Motor neuron (in vitro differentiated cells): ENCODE data around the gene LDLR. TPM values are rescaled to one million over a fixed set of nuclear protein-coding genes. Genes with fewer than 3 reads are reported as not detected.
"Not testable (repeated sequence)": the region's sequence is repeated elsewhere in the genome, so short reads cannot be mapped to it uniquely, and the experiment has no call there.

ENCODE experiments used
- ATAC-seq, 8 experiments: fragments of 200-7000 bp; cut with Tn5 transposase; replicated peaks in 6 of 8; 2 replicates each; pipeline ENCODE4 v1.8.0; 2021; ENCODE audit warnings: mild to moderate bottlenecking in 8 of 8, moderate library complexity in 8 of 8
- H3K27ac ChIP-seq, 2 donors: fragments of 250-450 bp; sonication (Bioruptor Pico); 2 replicates each; pipeline ENCODE4 v1.9.0; 2021; ENCODE audit warnings: antibody characterized with exemption in 2 of 2, mild to moderate bottlenecking in 2 of 2, moderate library complexity in 1 of 2
- H3K4me1 ChIP-seq, 2 donors: fragments of 250-450 bp; sonication (Bioruptor Pico); replicated peaks in 1 of 2; 2 replicates each; pipeline ENCODE4 v1.6.1; 2021; ENCODE audit warnings: antibody characterized with exemption in 2 of 2, mild to moderate bottlenecking in 2 of 2, moderate library complexity in 1 of 2
- H3K4me3 ChIP-seq, 5 donors: fragments of 250-450 bp; sonication (Bioruptor Pico); 2 replicates each; pipeline ENCODE4 v1.9.0; 2021; ENCODE audit warnings: antibody characterized with exemption in 5 of 5, mild to moderate bottlenecking in 5 of 5, moderate library complexity in 4 of 5
- WGBS, 10 experiments: fragments of 450-650 bp; shearing (Covaris generic); methylation state at CpG; one replicate each; pipeline ENCODE4 v1.0.0; 2022; 5-methylcytosine and 5-hydroxymethylcytosine counted together
- in situ Hi-C, 9 experiments: fragments of 400-800 bp; cut with MboI; loops; one replicate each; pipeline ENCODE4 v1.15.0; 2021; ENCODE audit warnings: low sequenced_read_pairs in 9 of 9, low pct_unique_long_range_greater_than_20kb in 2 of 9; ENCODE audit not compliant: unreplicated experiment in 9 of 9
- total RNA-seq, 8 experiments: library from RNA; unstranded; fragments of 300-600 nt; gene quantifications; 2 replicates each; pipeline versions ENCODE4 v1.2.3 to v1.2.4, GENCODE V29; 2022

The LDLR gene
- total RNA-seq, 8 experiments from 2014 or later, result 8.3 to 101 (median 48.0) TPM

DNA sequence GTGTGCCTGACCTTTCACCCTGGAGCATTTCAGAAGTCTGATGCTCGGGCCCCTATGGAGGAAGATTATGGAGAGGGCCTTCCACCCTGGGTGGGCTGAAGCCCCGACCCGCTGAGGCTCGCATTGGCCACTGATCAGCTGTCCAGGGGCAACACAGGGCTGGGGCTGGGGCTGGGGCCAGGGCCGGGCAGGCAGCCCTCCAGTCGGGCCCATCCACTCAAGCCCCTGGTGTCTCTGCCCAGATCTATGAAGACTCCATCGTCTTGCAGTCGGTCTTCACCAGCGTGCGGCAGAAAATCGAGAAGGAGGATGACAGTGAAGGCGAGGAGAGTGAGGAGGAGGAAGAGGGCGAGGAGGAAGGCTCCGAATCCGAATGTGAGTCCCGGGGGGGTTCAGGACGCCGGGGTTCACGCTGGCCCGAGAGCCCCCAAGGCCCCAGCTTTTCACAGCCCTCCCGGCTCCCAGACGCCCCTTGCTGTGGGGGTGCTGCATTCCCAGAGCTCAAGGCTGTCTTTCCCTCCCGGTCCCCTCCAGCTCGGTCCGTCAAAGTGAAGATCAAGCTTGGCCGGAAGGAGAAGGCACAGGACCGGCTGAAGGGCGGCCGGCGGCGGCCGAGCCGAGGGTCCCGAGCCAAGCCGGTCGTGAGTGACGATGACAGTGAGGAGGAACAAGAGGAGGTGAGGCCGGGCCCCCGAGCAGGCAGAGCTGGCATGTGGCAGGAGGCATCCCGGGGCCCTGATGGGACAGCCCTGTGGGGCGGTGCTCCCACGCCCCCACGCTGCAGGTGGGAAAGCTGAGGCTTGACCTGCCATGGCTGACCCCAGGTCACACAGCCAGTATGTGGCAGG lies 29.5 kb upstream of the LDLR start:
- WGBS, 10 experiments, result 83 to 100% (median 90%) methylated on average over 1 to 14 of the region's 43 CpGs; no CpG with 5 or more reads in 5 of the 10 experiments
- Histone ChIP-seq H3K4me3 (no peak overlapping the region), H3K27ac (no peak overlapping the region), H3K4me1 (no peaks in the 10 kb centered on the region)
- peak in 1 of 8 experiments; percentile 7 for ATAC-seq
- in situ Hi-C loops, result no loop called here

DNA sequence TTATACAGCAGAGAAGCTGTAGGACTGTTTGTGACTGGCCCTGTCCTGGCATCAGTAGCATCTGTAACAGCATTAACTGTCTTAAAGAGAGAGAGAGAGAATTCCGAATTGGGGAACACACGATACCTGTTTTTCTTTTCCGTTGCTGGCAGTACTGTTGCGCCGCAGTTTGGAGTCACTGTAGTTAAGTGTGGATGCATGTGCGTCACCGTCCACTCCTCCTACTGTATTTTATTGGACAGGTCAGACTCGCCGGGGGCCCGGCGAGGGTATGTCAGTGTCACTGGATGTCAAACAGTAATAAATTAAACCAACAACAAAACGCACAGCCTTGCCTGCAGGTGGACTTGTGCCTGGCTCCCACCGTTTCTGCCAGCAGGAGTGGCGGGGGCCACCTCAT lies 27.3 kb upstream of the LDLR start:
- no peak overlapping the region for H3K4me3 ChIP-seq
- H3K27ac ChIP-seq, result no peak overlapping the region
- WGBS, 10 experiments, result 80 to 100% (median 94%) methylated on average over 2 to 13 of the region's 14 CpGs; no CpG with 5 or more reads in 3 of the 10 experiments
- in situ Hi-C loops, result no loop called here
- H3K4me1 ChIP-seq, result no peaks in the 10 kb centered on the region
- ATAC-seq, result no peak

DNA sequence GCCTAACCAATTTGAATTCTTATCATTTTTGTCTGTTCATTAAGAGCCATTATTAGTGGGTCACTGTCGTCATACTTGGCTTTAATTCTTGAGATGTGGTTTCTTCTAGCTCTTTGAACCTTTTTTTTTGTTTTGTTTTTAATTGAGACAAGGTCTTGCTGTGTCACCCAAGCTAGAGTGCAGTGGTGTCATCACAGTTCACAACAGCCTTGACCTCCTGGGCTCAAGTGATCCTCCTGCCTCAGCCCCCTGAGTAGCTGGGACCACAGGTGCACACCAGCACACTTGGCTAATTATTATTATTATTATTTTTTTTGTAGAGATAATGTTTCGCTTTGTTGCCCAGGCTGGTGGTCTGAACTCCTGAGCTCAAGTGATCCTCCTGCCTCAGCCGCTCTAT lies 25.8 kb upstream of the LDLR start:
- no peaks in the 10 kb centered on the region for H3K4me1 ChIP-seq
- in situ Hi-C loops, result no loop called here
- WGBS, 10 experiments, result 86 to 100% (median 100%) methylated on average over 1 to 3 of the region's 3 CpGs; no CpG with 5 or more reads in 1 of the 10 experiments
- H3K4me3 ChIP-seq, result no peak overlapping the region
- H3K27ac ChIP-seq, result no peak overlapping the region
- no peak for ATAC-seq

DNA sequence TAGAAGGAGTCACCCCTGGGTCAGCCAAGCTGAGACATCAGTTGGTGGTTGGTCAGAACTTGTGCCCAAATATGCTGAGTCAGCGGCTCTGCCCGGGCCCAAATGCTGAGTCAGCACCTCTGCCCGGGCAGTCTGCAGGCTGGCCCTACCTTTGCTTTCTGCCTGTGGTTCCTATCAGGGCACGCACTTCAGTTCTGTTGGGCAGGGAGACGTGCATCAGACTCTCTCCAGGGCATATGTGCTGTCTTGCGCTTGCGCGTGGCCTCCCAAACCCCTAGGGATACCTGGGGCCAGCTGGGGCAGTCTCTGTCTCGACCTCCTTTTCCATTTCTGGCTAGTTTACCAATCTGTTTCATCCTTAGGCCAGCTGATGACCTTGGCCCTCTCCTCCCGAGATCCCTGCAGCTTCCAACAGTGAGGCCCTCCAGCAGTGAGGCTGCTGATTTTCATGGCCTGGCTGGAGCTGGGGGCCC lies 24.4 kb upstream of the LDLR start:
- H3K4me1 ChIP-seq, result no peaks in the 10 kb centered on the region

GRCh38 chr19:11066326-11066725 lies 22.9 kb upstream of the LDLR start:
- peak in 1 of 8 experiments; percentile 10 for ATAC-seq
- Histone ChIP-seq H3K27ac (no peak overlapping the region), H3K4me1 (no peaks in the 10 kb centered on the region), H3K4me3 (no peak overlapping the region)
- 90 to 100% (median 100%) methylated on average over 1 to 2 of the region's 5 CpGs; no CpG with 5 or more reads in 7 of the 10 experiments for WGBS, 10 experiments
- in situ Hi-C loops, result no loop called here

More for the DNA sequence above, 24.4 kb upstream of the LDLR start:
- H3K27ac ChIP-seq, result peak overlapping the region; percentile 9 to 49
- in situ Hi-C loops, result no loop called here
- no peak overlapping the region for H3K4me3 ChIP-seq
- peak in 4 of 8 experiments; percentile 7 to 32 (median 26) for ATAC-seq
- WGBS, 10 experiments, result 57 to 100% (median 87%) methylated on average over 1 to 7 of the region's 10 CpGs; no CpG with 5 or more reads in 2 of the 10 experiments

GRCh38 chr19:11067356-11068113 lies 21.7 kb upstream of the LDLR start:
- in situ Hi-C loops, result no loop called here
- H3K4me1 ChIP-seq, result no peaks in the 10 kb centered on the region
- no peak overlapping the region for H3K27ac ChIP-seq
- 80 to 100% (median 90%) methylated on average over 1 to 7 of the region's 8 CpGs; no CpG with 5 or more reads in 1 of the 10 experiments for WGBS, 10 experiments
- ATAC-seq, result peak in 2 of 8 experiments; percentile 24
- no peak overlapping the region for H3K4me3 ChIP-seq

DNA sequence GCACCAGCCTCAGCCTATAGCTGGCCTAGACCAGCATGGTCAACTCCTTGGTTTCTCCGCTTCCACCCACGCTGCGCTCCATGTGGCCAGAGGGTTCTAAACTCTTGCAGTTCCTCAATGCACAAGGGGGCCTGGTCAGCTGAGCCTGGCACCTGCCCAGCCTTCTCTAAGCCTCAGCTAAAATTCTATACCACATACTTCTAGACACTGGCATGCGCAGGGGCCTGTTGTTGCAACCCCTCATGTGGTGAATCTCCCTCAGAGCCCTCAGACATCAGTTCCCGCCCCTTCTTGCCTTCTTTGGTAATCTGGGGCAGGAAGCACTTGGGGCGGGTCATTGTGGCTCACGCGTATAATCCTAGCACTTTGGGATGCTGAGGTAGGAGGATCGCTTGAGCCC lies 19.7 kb upstream of the LDLR start:
- WGBS, 10 experiments, result 90 to 100% (median 96%) methylated on average over 1 to 6 of the region's 9 CpGs; no CpG with 5 or more reads in 5 of the 10 experiments
- H3K27ac ChIP-seq, result no peak overlapping the region
- ATAC-seq, result no peak
- H3K4me1 ChIP-seq, result no peaks in the 10 kb centered on the region
- in situ Hi-C loops, result no loop called here
- no peak overlapping the region for H3K4me3 ChIP-seq

- no peaks in the 10 kb centered on the region for H3K4me1 ChIP-seq
- 72 to 100% (median 95%) methylated on average over 1 to 4 of the region's 4 CpGs; no CpG with 5 or more reads in 2 of the 10 experiments for WGBS, 10 experiments
- H3K4me3 ChIP-seq, result no peak overlapping the region
- H3K27ac ChIP-seq, result no peak overlapping the region
- in situ Hi-C loops, result no loop called here
- ATAC-seq, result no peak
Observed at GRCh38 chr19:11070123-11070522, 19.1 kb upstream of the LDLR start.

DNA sequence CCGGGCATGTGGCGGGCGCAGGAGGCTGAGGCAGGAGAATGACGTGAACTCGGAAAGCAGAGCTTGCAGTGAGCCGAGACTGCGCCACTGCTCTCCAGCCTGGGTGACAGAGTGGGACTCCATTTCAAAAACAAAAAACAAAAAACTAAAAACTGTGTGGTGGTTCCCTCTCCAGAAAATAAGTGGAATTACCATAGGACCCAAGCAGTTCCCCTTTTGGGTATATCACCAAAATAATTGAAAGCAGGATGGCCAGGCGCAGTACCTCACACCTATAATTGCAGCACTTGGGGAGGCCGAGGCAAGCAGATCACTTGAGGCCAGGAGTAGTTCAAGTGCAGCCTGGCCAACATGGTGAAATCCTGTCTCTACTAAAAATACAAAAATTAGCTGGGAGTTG lies 15.7 kb upstream of the LDLR start:
- Histone ChIP-seq H3K27ac (no peak overlapping the region), H3K4me3 (no peak overlapping the region), H3K4me1 (no peaks in the 10 kb centered on the region)
- in situ Hi-C loops, result no loop called here
- 85 to 100% (median 99%) methylated on average over 1 to 8 of the region's 9 CpGs; no CpG with 5 or more reads in 2 of the 10 experiments for WGBS, 10 experiments
- no peak for ATAC-seq

DNA sequence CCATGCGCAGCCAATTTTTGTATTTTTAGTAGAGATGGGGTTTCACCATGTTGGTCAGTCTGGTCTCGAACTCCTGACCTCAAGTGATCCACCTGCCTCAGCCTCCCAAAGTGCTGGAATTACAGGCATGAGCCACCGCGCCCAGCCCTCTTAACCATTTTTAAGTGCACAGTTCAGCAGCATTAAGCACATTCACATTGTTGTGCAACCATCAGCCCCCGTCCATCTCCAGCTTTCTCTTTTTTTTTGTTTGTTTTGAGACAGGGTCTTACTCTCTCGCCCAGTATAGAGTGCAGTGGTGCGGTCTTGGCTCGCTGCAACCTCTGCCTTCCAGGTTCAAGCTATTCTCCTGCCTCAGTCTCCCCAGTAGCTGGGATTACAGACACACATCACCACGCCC lies 12.5 kb upstream of the LDLR start:
- H3K27ac ChIP-seq, H3K4me3 ChIP-seq, in situ Hi-C loops, H3K4me1 ChIP-seq, ATAC-seq: not testable (repeated sequence)
- WGBS, 10 experiments, result 75 to 100% (median 96%) methylated on average over 1 to 7 of the region's 9 CpGs; no CpG with 5 or more reads in 3 of the 10 experiments

- H3K27ac ChIP-seq, result no peak overlapping the region
- 82 to 100% (median 100%) methylated on average over 1 to 8 of the region's 11 CpGs; no CpG with 5 or more reads in 1 of the 10 experiments for WGBS, 10 experiments
- in situ Hi-C loops, result no loop called here
- no peak for ATAC-seq
- H3K4me1 ChIP-seq, result no peaks in the 10 kb centered on the region
- H3K4me3 ChIP-seq, result no peak overlapping the region
Observed at GRCh38 chr19:11078893-11079292, 10.4 kb upstream of the LDLR start.

GRCh38 chr19:11079999-11080398 lies 9.3 kb upstream of the LDLR start:
- H3K27ac ChIP-seq, result no peak overlapping the region
- no peak for ATAC-seq
- in situ Hi-C loops, result no loop called here
- H3K4me1 ChIP-seq, result no peaks in the 10 kb centered on the region
- WGBS, 10 experiments, result 60 to 100% (median 96%) methylated on average over 1 to 9 of the region's 9 CpGs; no CpG with 5 or more reads in 1 of the 10 experiments
- no peak overlapping the region for H3K4me3 ChIP-seq
